NCI-H2196 treated with DMSO at 0.1 percent for 48 hours (cell line): Measurements from ENCODE around the gene CACNA1B.
"Not testable (repeated sequence)": the region's sequence is repeated elsewhere in the genome, so short reads cannot be mapped to it uniquely, and the experiment has no call there.

Source experiments
- DNase-seq: peaks from one replicate; lab custom pipeline; 2025; ENCODE audit not compliant: unreplicated experiment; lab: John Stamatoyannopoulos, UW

The CACNA1B gene

GRCh38 chr9:138112090-138112748 is 234.6 kb downstream of the CACNA1B start:
- DNase-seq: no peak

- no peak for DNase-seq
Observed at GRCh38 chr9:138112791-138113600, 235.4 kb downstream of the CACNA1B start.

DNA sequence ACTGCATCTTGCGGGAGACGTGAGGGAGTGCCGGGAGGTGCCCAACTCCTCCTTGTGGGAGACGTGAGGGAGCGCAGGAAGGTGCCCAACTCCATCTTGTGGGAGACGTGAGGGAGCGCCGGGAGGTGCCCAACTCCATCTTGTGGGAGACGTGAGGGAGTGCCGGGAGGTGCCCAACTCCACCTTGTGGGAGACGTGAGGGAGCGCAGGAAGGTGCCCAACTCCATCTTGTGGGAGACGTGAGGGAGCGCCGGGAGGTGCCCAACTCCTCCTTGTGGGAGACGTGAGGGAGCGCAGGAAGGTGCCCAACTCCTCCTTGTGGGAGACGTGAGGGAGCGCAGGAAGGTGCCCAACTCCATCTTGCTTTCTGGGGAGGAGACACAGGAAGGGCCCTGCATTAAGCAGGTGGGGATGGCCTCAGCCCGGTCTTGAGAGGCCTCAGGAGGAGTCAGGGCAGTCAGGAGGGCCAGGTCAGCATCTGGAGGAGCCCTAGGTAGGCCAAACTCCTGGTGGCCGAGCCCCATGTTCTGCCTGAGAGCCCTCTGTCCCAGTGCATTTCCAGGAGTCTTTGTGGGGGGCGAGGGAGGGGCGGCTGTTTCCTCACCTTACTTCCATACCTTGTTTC is 236.2 kb downstream of the CACNA1B start:
- DNase-seq: not testable (repeated sequence)

DNA sequence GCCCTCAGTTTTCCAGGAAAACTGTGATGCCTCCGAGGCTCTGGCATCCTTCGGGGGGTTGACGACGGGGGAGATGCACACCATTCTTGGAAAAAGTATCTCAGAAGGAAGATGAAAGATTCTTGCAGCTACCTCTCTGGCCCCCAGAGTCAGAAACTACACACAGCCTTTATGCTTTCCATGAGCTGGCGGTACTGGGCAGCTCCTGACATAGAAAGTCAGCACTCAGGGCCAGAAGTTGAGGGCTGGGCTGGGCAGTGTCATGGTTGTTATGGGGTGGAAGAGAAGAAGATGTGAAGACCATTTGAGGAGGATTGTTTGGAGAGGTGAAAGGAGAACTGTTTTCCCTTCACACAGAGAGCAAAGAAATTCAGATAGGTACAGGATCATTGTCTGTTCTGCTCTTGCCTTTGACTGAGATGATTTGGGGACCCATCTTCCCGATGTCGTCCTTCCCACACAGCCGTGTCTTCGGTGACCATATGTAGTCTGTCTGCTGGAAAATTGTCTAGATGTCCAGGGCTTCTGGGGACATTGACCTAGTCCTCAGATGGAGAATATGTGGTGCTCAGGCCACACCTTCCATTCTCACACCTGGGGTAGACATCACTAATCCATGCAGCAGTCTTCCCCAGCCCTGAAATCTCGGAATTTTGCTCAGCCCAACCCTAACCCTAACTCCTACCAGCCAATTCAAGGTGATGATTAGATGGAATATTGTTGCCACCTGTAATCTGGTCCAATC is 237.1 kb downstream of the CACNA1B start:
- no peak for DNase-seq

DNA sequence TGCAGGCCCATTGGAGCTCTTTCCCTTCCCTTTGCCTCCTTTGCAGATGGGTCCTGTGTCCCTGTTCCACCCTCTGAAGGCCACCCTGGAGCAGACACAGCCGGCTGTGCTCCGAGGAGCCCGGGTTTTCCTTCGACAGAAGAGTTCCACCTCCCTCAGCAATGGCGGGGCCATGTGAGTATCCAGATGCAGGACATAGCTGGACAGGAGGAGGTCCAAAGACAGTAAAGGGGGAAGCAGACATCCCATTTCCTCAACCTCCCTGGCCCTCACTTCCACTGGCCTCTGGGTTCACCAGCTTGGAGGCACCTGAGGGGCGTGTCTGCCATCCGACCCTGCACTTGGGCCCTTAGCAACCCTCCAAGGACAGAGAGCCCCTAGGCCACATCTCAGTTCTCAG is 237.9 kb downstream of the CACNA1B start:
- DNase-seq: no peak

GRCh38 chr9:138116521-138116920 is 238.9 kb downstream of the CACNA1B start:
- DNase-seq: no peak

DNA sequence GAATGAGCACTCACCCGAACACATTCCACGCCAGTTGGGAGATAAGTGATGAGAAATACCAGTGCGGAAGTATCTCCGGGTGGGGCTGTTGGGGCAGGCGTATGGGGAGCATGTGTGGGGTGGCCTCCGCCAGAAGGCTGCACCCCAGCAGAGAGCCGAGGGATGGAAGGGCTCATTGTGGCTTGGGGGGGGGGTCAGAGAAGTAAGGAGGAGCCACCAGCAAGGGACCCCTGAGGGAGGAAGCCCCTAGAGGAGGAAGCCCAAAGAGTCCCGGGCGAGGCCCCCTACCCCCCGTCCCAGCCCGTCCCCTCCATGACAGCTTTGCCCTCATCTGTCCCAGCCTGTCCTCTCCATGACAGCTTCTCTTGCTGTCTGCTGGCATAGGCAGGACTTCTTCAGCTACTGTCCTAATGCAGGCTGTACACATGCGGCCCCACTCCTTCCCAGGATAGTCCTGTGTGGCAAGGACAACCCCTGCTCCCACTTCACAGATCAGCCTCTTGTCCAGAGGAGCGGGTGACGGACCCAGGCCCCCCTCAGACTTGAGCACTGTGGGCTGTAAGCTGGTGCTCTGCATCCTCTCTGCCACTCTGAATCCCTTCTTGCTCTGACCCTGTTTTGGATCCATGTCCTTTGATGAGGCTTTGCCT is 239.6 kb downstream of the CACNA1B start:
- DNase-seq: no peak

DNA sequence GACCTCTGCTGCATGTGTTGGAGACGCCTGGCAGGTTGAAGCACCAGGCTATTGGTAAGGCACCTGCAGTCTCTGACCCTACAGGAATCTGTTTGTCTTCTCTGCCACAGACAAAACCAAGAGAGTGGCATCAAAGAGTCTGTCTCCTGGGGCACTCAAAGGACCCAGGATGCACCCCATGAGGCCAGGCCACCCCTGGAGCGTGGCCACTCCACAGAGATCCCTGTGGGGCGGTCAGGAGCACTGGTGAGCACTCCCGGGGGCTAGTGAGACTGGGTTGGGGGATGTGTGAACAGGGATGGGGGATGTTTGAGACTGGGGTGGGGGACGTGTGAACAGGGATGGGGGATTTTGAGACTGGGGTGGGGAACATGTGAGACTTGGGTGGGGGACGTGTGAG is 240.3 kb downstream of the CACNA1B start:
- no peak for DNase-seq

DNA sequence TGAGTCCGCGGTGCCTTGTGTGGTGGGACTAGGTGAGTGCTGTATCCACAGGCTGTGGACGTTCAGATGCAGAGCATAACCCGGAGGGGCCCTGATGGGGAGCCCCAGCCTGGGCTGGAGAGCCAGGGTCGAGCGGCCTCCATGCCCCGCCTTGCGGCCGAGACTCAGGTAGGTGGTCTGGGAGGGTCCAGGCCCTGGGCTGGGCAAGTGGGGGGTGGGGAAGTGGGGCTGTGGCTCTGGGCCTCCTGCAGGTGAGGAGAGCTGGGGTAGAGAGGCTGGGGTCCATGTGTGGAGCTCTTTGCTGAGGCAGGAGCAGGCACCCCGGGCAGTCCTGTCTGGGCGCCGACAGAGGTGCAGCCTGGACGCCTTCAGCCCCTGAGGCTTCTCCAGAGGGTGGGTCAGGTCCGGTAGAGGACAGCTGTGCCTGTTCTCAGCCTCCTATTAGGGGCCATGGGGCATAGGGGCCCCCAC is 241.1 kb downstream of the CACNA1B start:
- DNase-seq: no peak

- DNase-seq: no peak
Observed at GRCh38 chr9:138119202-138120027, 241.8 kb downstream of the CACNA1B start.

GRCh38 chr9:138120072-138120471 is 242.5 kb downstream of the CACNA1B start:
- no peak for DNase-seq

- no peak for DNase-seq
Observed at GRCh38 chr9:138120511-138121437, 243.2 kb downstream of the CACNA1B start.

GRCh38 chr9:138121438-138122050 is 244.0 kb downstream of the CACNA1B start:
- no peak for DNase-seq

- no peak for DNase-seq
Observed at GRCh38 chr9:138122201-138122600, 244.6 kb downstream of the CACNA1B start.

- no peak for DNase-seq
Observed at GRCh38 chr9:138122676-138123075, 245.1 kb downstream of the CACNA1B start.

- DNase-seq: no peak
Observed at GRCh38 chr9:138123086-138123485, 245.5 kb downstream of the CACNA1B start.

GRCh38 chr9:138126090-138126857 is 248.7 kb downstream of the CACNA1B start:
- not testable (repeated sequence) for DNase-seq
